Neural cell (in vitro differentiated cells): Measurements from ENCODE around the gene VPS37B. TPM values are rescaled to one million over a fixed set of nuclear protein-coding genes. Genes with fewer than 3 reads are reported as not detected.
A peak's percentile ranks its signal among the peaks of the same experiment; 100 is the strongest.

ENCODE experiments used
- H2AFZ ChIP-seq: fragments of 200-600, 300-800 bp; sonication (generic), shearing (Covaris generic); 2 replicates; pipeline ENCODE4 v1.6.0; 2014; ENCODE audit warnings: low read depth, mild to moderate bottlenecking, antibody characterized with exemption, low read length, moderate library complexity
- H3F3A ChIP-seq: fragments of 200-600 bp; shearing (Covaris generic); 2 replicates; pipeline ENCODE4 v1.6.1; 2016; ENCODE audit warnings: mild to moderate bottlenecking, moderate library complexity, mixed read lengths, antibody characterized with exemption, low read length; ENCODE audit not compliant: insufficient read depth, poor library complexity, severe bottlenecking
- H3K27ac ChIP-seq: fragments of 200-600, 300-800 bp; sonication (generic), shearing (Covaris generic); 2 replicates; pipeline ENCODE4 v1.5.1; 2014; ENCODE audit warnings: mild to moderate bottlenecking, low read length, moderate library complexity
- H3K27me3 ChIP-seq: fragments of 300-800, 200-600 bp; sonication (generic), shearing (Covaris generic); 2 replicates; pipeline ENCODE4 v1.6.0; 2014; ENCODE audit warnings: mild to moderate bottlenecking, low read depth, low read length, moderate library complexity; ENCODE audit not compliant: insufficient read depth
- H3K36me3 ChIP-seq: fragments of 300-800, 200-600 bp; sonication (generic), shearing (Covaris generic); 2 replicates; pipeline ENCODE4 v1.5.1; 2014; ENCODE audit warnings: mild to moderate bottlenecking, antibody characterized with exemption, low read length, moderate library complexity; ENCODE audit not compliant: insufficient read depth
- H3K4me2 ChIP-seq: fragments of 300-800, 200-600 bp; sonication (generic), shearing (Covaris generic); 2 replicates; pipeline ENCODE4 v1.6.0; 2014; ENCODE audit warnings: mild to moderate bottlenecking, low read length
- H3K4me3 ChIP-seq: fragments of 300-800, 200-600 bp; sonication (generic), shearing (Covaris generic); 2 replicates; pipeline ENCODE4 v1.5.1; 2014; ENCODE audit warnings: mild to moderate bottlenecking, low read length, moderate library complexity
- H3K79me2 ChIP-seq: fragments of 200-600 bp; shearing (Covaris generic); replicated peaks from 2 replicates; pipeline ENCODE4 v1.6.0; 2014; ENCODE audit warnings: mild to moderate bottlenecking, low read length, moderate library complexity; ENCODE audit not compliant: insufficient read depth
- H3K9ac ChIP-seq: fragments of 300-800, 200-600 bp; sonication (generic), shearing (Covaris generic); 2 replicates; pipeline ENCODE4 v1.6.1; 2016; ENCODE audit warnings: mild to moderate bottlenecking, low read length, mixed read lengths
- H3K9me2 ChIP-seq: fragments of 200-600 bp; shearing (Covaris generic); 2 replicates; pipeline ENCODE4 v1.6.1; 2016; ENCODE audit warnings: mild to moderate bottlenecking, low read length, mixed read lengths; ENCODE audit not compliant: insufficient read depth
- H3K9me3 ChIP-seq: fragments of 200-600, 300-800 bp; sonication (generic), shearing (Covaris generic); 2 replicates; pipeline ENCODE4 v1.6.1; 2016; ENCODE audit warnings: mild to moderate bottlenecking, mixed run types, low read length, moderate library complexity, mixed read lengths
- H4K20me1 ChIP-seq: fragments of 200-600 bp; shearing (Covaris generic); 2 replicates; pipeline ENCODE4 v1.6.1; 2016; ENCODE audit warnings: mild to moderate bottlenecking, mixed run types; ENCODE audit not compliant: insufficient read depth
- CTCF ChIP-seq: fragments of 450-650 bp; IDR thresholded peaks from 2 replicates; pipeline ENCODE4 v1.5.1; 2014; ENCODE audit warnings: antibody characterized with exemption, mild to moderate bottlenecking, moderate library complexity; ENCODE audit not compliant: poor library complexity, severe bottlenecking
- EP300 ChIP-seq: fragments of 450-650 bp; conservative IDR thresholded peaks from 2 replicates; pipeline ENCODE4 v1.6.1; 2014; ENCODE audit warnings: antibody characterized with exemption, mild to moderate bottlenecking, moderate library complexity; ENCODE audit not compliant: poor library complexity, severe bottlenecking
- EZH2 ChIP-seq: fragments of 200-600, 300-800 bp; shearing (Covaris generic), sonication (generic); IDR thresholded peaks from 2 replicates; pipeline ENCODE4 v1.6.1; 2014; ENCODE audit warnings: antibody characterized with exemption, low read length, borderline replicate concordance, mild to moderate bottlenecking; ENCODE audit not compliant: insufficient read depth, poor library complexity, severe bottlenecking
- MXI1 ChIP-seq: fragments of 450-650 bp; conservative IDR thresholded peaks from 2 replicates; pipeline ENCODE4 v1.6.1; 2014; ENCODE audit warnings: antibody characterized with exemption, mild to moderate bottlenecking; ENCODE audit not compliant: poor library complexity, severe bottlenecking
- POLR2AphosphoS5 ChIP-seq: IDR thresholded peaks from 2 replicates; pipeline ENCODE4 v1.6.1; 2012
- RAD21 ChIP-seq: fragments of 450-650 bp; conservative IDR thresholded peaks from 2 replicates; pipeline ENCODE4 v1.6.1; 2014; ENCODE audit warnings: antibody characterized with exemption, mild to moderate bottlenecking, moderate library complexity
- SMC3 ChIP-seq: fragments of 450-650 bp; conservative IDR thresholded peaks from 2 replicates; pipeline ENCODE4 v1.6.1; 2014; ENCODE audit warnings: antibody characterized with exemption, mild to moderate bottlenecking, moderate library complexity; ENCODE audit not compliant: poor library complexity
- TAF1 ChIP-seq: IDR thresholded peaks from 2 replicates; pipeline ENCODE4 v1.6.1; 2012; ENCODE audit warnings: low read depth
- polyA plus RNA-seq: library from polyadenylated mRNA; depleted of rRNA; stranded (reverse); fragments of >200 nt; gene quantifications from 2 replicates; pipeline ENCODE4 v1.2.3, GENCODE V29; 2014
- TF ChIP-seq, protein P1 (sequence below): IDR thresholded peaks from 2 replicates; pipeline ENCODE4 v1.6.1; 2012; ENCODE audit warnings: borderline replicate concordance

Gene VPS37B
- polyA plus RNA-seq, 1 donor from 2014 or later: 30.2 TPM

DNA sequence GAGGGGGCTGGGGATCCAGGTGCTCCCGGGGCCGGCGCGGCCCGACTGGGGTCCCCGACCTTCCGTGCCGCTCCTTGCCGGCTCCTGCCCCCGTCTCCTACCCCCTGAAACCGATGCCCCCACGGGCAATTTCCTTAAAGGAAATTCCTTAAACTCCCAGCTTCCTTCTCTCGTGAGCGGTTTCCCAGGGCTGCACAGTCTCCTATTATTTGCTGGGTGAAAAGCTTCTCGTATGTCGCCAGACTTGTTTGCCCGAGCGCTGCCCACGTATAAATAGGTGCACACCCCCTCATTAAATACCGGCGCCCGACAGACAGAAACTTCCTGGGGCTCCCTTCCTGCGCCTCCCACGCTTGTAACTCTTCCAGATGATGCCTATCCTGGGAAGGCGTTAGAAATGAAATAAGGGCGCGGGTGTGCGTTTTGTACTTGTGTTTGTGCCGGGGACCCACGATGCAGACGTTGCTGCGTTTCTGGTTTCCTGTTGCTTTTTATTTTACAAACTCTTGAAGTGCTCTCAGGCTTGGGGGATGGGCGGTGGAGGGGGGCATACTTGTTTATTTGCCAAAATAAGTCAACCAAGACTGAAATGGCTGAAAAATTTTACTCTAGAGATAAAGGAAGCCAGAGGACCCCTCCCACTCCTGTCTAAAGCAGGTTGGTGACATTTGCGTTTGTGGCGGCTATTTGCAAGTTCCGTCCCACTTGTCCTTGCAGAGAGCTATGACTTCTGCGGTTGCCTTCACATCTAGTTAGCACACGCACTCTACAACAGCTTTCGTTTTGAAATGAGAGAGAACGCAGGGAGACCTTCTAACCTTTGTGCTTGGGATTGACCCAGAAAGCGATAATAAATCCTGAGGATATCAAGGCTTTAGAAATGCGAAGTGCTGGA lies 59.6 kb downstream of the VPS37B start:
- no peak overlapping the region for H2AFZ ChIP-seq
- no peak overlapping the region for H3K27ac ChIP-seq

GRCh38 chr12:122835750-122836026 lies 60.2 kb downstream of the VPS37B start:
- Histone ChIP-seq H3K4me2 (no peak overlapping the region), H3K9me3 (no peaks in the 10 kb centered on the region), H3K27ac (no peak overlapping the region), H3K36me3 (peaks cover 7% of the 10 kb centered on the region), H3K4me3 (peak overlapping the region; percentile 84), H3K9me2 (no peaks in the 10 kb centered on the region), H2AFZ (no peak overlapping the region), H3K79me2 (peaks cover 46% of the 10 kb centered on the region), H3F3A (peaks cover 3% of the 10 kb centered on the region), H3K27me3 (no peaks in the 10 kb centered on the region), H3K9ac (peak overlapping the region; percentile 62), H4K20me1 (peaks cover 20% of the 10 kb centered on the region)
- no peak for TF ChIP-seq EZH2
- TF ChIP-seq RAD21: no peak
- TF ChIP-seq MXI1: peak; percentile 0
- TF ChIP-seq CTCF: no peak
- TF ChIP-seq, protein P1, sequence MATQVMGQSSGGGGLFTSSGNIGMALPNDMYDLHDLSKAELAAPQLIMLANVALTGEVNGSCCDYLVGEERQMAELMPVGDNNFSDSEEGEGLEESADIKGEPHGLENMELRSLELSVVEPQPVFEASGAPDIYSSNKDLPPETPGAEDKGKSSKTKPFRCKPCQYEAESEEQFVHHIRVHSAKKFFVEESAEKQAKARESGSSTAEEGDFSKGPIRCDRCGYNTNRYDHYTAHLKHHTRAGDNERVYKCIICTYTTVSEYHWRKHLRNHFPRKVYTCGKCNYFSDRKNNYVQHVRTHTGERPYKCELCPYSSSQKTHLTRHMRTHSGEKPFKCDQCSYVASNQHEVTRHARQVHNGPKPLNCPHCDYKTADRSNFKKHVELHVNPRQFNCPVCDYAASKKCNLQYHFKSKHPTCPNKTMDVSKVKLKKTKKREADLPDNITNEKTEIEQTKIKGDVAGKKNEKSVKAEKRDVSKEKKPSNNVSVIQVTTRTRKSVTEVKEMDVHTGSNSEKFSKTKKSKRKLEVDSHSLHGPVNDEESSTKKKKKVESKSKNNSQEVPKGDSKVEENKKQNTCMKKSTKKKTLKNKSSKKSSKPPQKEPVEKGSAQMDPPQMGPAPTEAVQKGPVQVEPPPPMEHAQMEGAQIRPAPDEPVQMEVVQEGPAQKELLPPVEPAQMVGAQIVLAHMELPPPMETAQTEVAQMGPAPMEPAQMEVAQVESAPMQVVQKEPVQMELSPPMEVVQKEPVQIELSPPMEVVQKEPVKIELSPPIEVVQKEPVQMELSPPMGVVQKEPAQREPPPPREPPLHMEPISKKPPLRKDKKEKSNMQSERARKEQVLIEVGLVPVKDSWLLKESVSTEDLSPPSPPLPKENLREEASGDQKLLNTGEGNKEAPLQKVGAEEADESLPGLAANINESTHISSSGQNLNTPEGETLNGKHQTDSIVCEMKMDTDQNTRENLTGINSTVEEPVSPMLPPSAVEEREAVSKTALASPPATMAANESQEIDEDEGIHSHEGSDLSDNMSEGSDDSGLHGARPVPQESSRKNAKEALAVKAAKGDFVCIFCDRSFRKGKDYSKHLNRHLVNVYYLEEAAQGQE: peak; percentile 17
- TF ChIP-seq EP300: no peak
- TF ChIP-seq POLR2AphosphoS5: no peak

More for the DNA sequence above, 59.6 kb downstream of the VPS37B start:
- H3K9me2 ChIP-seq: no peaks in the 10 kb centered on the region
- H3F3A ChIP-seq: peaks cover 3% of the 10 kb centered on the region
- peaks cover 24% of the 10 kb centered on the region for H4K20me1 ChIP-seq
- no peaks in the 10 kb centered on the region for H3K9me3 ChIP-seq
- no peak for TF ChIP-seq EZH2
- TF ChIP-seq EP300: no peak
- TF ChIP-seq RAD21: no peak
- TF ChIP-seq SMC3: no peak
- TF ChIP-seq CTCF: no peak
- no peak for TF ChIP-seq POLR2AphosphoS5
- TF ChIP-seq, protein P1: no peak
- no peak for TF ChIP-seq TAF1
- TF ChIP-seq MXI1: no peak
- H3K27me3 ChIP-seq: no peaks in the 10 kb centered on the region
- peak overlapping the region; percentile 62 for H3K9ac ChIP-seq
- H3K4me3 ChIP-seq: peak overlapping the region; percentile 84
- peaks cover 7% of the 10 kb centered on the region for H3K36me3 ChIP-seq
- peaks cover 46% of the 10 kb centered on the region for H3K79me2 ChIP-seq
- peak overlapping the region; percentile 78 for H3K4me2 ChIP-seq
